ENCODE measurements around the gene AMER2.

DNA sequence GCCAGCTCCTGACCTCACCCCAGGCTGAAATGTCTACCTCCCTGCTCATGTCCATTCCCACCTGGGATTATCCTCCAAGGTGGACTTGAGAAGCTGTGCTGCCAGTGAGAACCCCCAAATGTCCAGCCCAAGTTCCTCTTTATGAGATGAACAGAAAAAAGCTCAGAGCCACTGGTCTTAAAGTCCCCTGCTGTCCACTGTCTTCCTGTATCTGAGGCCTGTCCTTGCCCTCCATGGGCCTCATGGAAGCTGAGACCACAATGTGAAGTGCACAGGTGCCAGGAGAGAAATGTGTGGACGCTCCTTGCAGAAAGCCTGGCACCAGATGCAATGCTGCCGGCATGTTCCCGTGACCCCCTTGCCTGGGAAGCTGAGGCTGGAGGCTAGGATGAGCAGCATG lies 3.3 kb upstream of the AMER2 start:
- TF ChIP-seq, protein P1, sequence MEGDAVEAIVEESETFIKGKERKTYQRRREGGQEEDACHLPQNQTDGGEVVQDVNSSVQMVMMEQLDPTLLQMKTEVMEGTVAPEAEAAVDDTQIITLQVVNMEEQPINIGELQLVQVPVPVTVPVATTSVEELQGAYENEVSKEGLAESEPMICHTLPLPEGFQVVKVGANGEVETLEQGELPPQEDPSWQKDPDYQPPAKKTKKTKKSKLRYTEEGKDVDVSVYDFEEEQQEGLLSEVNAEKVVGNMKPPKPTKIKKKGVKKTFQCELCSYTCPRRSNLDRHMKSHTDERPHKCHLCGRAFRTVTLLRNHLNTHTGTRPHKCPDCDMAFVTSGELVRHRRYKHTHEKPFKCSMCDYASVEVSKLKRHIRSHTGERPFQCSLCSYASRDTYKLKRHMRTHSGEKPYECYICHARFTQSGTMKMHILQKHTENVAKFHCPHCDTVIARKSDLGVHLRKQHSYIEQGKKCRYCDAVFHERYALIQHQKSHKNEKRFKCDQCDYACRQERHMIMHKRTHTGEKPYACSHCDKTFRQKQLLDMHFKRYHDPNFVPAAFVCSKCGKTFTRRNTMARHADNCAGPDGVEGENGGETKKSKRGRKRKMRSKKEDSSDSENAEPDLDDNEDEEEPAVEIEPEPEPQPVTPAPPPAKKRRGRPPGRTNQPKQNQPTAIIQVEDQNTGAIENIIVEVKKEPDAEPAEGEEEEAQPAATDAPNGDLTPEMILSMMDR (conservative IDR thresholded peaks at IDR 0.05): no peak
- no peak for TF ChIP-seq EZH2 (IDR thresholded peaks at IDR 0.05; ENCODE audit: low read depth)

Measured in PC-9 (cell line).